ENCODE measurements around the gene MLLT1. TPM values are rescaled to one million over a fixed set of nuclear protein-coding genes. Genes with fewer than 3 reads are reported as not detected.

Gene MLLT1
- total RNA-seq, 4 donors from 2014 or later = 14.1 to 23.3 (median 18.1) TPM

DNA sequence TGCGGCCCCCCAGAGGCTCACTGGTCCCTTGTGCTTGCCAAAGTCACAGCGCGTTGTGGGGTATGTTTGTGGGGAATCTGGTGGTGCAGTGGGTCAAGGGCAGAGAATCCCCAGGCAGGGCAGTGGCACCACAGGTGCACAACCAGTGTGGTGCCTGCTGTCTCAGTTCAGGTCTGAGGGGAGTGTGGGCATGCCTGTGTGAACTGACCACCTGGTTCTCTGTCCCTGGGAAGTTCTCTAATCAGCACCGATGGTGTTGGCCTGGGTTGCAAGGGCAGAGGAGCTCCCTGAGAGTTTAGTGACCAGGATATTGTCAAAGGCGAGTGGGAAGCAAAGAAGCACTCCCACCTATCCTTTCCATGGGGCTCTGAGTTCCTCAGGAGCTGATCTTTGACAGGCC is 106.6 kb downstream of the MLLT1 start:
- TF ChIP-seq, protein P1, sequence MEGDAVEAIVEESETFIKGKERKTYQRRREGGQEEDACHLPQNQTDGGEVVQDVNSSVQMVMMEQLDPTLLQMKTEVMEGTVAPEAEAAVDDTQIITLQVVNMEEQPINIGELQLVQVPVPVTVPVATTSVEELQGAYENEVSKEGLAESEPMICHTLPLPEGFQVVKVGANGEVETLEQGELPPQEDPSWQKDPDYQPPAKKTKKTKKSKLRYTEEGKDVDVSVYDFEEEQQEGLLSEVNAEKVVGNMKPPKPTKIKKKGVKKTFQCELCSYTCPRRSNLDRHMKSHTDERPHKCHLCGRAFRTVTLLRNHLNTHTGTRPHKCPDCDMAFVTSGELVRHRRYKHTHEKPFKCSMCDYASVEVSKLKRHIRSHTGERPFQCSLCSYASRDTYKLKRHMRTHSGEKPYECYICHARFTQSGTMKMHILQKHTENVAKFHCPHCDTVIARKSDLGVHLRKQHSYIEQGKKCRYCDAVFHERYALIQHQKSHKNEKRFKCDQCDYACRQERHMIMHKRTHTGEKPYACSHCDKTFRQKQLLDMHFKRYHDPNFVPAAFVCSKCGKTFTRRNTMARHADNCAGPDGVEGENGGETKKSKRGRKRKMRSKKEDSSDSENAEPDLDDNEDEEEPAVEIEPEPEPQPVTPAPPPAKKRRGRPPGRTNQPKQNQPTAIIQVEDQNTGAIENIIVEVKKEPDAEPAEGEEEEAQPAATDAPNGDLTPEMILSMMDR (IDR thresholded peaks at IDR 0.05) = no peak
- ATAC-seq (ENCODE audit: low FRiP score) (no peak), DNase-seq (ENCODE audit: low spot score) (no peak)

DNA sequence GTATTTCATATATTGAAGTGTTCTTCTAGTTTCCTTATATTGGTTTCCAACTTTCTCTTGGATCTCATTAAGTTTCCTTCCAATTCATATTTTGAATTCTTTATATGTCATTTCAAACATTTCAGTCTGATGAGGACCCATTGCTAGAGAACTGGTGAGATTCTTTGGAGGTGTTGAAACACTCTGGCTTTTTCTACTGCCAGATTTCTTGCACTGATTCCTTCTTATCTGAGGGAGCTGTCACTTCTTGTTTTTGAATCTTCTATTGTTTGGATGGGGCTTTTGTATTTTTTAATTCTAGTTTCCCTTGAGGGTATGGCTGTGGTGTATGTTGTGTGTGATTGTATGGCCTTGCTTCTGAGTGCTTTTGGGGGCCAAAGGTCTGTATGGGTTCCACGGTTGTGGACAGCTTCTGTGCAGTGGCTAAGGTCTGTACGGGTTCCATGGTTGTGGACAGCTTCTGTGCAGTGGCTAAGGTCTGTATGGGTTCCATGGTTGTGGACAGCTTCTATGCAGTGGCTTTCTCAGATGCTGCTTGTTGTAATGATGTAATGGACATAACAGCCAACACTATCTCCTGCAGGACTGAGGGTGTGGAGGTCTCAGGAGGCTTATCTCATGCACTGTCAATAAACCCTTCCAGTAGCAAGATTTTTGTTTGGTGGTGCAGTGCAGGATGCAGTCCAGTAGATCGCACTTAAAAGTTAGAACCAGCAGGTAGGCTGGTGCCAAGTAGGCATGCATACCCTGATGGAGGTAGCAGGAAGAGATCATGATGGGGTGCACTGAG is 107.5 kb downstream of the MLLT1 start:
- ATAC-seq (ENCODE audit: low FRiP score) = no peak
- TF ChIP-seq, protein P1 (IDR thresholded peaks at IDR 0.05) = no peak
- no peak for DNase-seq (ENCODE audit: low spot score)

DNA sequence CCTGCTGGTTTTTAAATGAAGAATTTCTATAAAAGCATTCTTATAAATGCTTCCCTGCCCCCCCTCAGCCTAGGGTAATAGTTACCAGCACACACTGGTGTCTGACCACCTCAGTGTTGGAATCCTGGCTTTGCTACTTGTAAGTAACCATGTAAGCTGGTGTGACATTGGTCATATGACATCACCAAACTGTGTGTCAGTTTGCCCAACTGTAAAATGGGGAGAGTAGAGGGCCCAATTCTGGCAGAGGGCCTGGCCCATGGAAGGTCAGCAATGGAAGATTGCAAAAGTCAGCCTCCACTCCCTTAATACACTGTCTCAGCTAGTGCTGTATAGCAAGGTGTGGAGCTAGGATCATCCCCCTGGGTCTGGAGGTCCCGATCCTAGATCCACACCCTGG is 112.7 kb downstream of the MLLT1 start:
- ATAC-seq (ENCODE audit: low FRiP score) (no peak), DNase-seq (ENCODE audit: low spot score) (no peak)
- TF ChIP-seq, protein P1 (IDR thresholded peaks at IDR 0.05) = no peak

DNA sequence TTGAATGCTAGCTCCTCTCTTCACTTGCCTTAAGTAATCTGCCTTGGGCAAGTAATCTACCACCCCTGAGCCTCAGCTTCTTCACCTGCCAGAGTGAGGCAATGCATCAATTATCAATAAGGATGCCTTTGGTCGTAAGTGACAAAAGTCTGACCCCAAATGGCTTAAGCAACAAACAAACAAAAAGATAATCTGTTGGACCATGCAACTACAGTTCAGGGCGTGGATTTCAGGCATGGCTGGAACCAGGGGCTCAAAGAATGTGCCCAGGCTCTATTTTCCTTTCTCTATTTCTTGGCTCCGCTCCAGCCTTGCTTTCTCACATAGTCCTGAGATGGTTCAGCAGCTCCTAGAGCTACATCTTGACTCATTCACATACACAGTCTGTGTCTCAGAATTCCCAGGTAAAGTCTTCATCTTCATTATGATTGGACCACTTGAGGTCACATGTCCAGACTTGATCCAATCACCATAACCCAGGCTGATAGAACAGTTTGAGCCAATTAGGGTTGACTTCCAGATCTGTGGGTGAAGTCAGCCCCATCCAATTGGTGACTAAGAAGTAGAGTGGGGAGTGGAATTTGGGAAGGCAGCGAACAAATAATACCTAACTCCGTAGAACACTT is 114.8 kb downstream of the MLLT1 start:
- TF ChIP-seq, protein P1 (IDR thresholded peaks at IDR 0.05) = no peak
- DNase-seq (ENCODE audit: low spot score) = no peak
- no peak for ATAC-seq (ENCODE audit: low FRiP score)

DNA sequence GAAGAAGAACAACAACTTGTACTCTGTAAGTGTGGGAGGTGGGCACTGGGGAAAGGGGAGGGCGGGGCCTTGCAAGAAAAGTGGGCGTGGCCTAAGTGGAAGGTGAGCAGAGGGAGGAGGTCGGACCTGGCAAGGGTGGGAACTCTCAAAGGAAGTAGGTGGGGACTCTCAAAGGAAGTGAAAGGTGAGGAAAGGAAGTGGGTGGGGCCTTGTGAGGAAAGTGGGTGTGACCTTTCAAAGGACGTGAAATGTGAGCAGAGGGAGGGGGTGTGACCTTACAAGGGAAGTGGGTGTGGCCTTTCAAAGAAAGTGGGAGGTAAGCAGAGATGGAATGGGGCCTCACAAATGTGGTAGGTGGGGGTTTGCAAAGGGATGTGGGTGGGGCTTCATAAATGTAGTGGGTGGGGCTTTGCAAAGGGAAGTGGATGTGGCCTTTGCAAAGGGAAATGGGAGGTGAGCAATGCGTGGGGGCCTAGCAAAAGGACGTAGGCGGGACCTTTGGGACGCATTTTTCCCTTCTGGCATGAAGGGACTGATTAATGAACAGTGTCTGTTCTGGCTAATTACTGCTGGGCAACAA is 118.4 kb downstream of the MLLT1 start:
- TF ChIP-seq, protein P1 (IDR thresholded peaks at IDR 0.05) = no peak
- ATAC-seq (ENCODE audit: low FRiP score) (peak; percentile 37), DNase-seq (ENCODE audit: low spot score) (no peak)

Small RNA genes within 50 kb of the gene (small RNA-seq; reads per million reads assigned to genes)
- not detected for gene AC011471.1

Other genes starting within 250 kb of the MLLT1 start
- 10 to 100 TPM in 3 of 4 donors, 1 to 10 TPM in 1; 8.1 to 93.0 (median 20.4) TPM for gene RFX2, start 169.5 kb downstream of the MLLT1 start, total RNA-seq
- gene ACSBG2, start 144.3 kb downstream of the MLLT1 start, total RNA-seq = not detected
- not detected for gene ACER1, start 53.6 kb upstream of the MLLT1 start, total RNA-seq
- gene CLPP, start 81.6 kb upstream of the MLLT1 start, total RNA-seq = 100 to 1,000 TPM in 1 of 4 donors, 10 to 100 TPM in 3; 58.4 to 119 (median 58.5) TPM
- 10 to 100 TPM; 39.3 to 49.2 (median 43.4) TPM for gene ALKBH7, start 92.8 kb upstream of the MLLT1 start, total RNA-seq
- gene PSPN, start 96.0 kb upstream of the MLLT1 start, total RNA-seq = 1 to 10 TPM in 1 of 4 donors, under 1 TPM in 3; 0.47 to 1.0 (median 0.65) TPM
- gene GTF2F1, start 113.2 kb upstream of the MLLT1 start, total RNA-seq = 10 to 100 TPM; 28.5 to 50.3 (median 38.6) TPM
- gene KHSRP, start 144.8 kb upstream of the MLLT1 start, total RNA-seq = 100 to 1,000 TPM in 1 of 4 donors, 10 to 100 TPM in 3; 67.4 to 125 (median 78.3) TPM
- not detected for gene SLC25A41, start 153.8 kb upstream of the MLLT1 start, total RNA-seq
- gene SLC25A23, start 179.8 kb upstream of the MLLT1 start, total RNA-seq = 10 to 100 TPM; 24.6 to 28.7 (median 26.3) TPM
- 1 to 10 TPM in 2 of 4 donors, under 1 TPM in 1, not detected in 1; 0.82 to 6.2 (median 1.1) TPM for gene CRB3, start 184.3 kb upstream of the MLLT1 start, total RNA-seq
- 1 to 10 TPM; 1.0 to 7.6 (median 4.6) TPM for gene DENND1C, start 201.8 kb upstream of the MLLT1 start, total RNA-seq
- gene TUBB4A, start 222.3 kb upstream of the MLLT1 start, total RNA-seq = 1 to 10 TPM in 3 of 4 donors, not detected in 1; 2.2 to 2.8 (median 2.2) TPM

All from omental fat pad (tissue), 4 donors.